Testis (tissue), 2 donors: ENCODE results near the gene SEC61B.

Experiments used
- POLR2A ChIP-seq: fragments of 450-650 bp; IDR thresholded peaks from one replicate; pipeline ENCODE4 v1.6.1; 2017; ENCODE audit warnings: antibody characterized with exemption, mild to moderate bottlenecking, moderate library complexity
- TF ChIP-seq, protein P1 (sequence below), 3 experiments: fragments of 450-650 bp in 2 of 3; fragments of 200-600 bp in 1 of 3; sonication (generic) in 1 of 3; IDR thresholded peaks; one replicate each; pipeline ENCODE4 v1.5.1; 2016 to 2019; ENCODE audit warnings: antibody characterized with exemption in 3 of 3, mild to moderate bottlenecking in 2 of 3, moderate library complexity in 1 of 3

DNA sequence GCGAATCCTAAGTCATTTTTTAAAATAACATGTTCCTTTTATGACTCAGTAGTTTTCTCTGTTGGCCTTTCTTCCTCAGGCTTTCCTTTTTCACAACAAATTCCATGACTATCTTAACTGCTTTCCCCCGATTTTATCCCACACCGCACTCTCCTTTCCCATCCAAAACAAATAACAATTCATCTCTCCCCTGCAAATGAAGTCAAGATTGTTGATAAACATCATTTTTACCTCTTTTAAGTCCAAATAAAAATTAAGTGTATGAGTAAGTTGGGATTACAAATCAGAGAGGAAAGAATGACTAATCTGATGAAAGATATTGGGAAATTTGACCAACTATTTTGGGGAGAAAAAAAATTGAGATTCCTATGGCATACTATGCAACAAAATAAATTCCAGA is 47.3 kb downstream of the SEC61B start:
- TF ChIP-seq, protein P1, sequence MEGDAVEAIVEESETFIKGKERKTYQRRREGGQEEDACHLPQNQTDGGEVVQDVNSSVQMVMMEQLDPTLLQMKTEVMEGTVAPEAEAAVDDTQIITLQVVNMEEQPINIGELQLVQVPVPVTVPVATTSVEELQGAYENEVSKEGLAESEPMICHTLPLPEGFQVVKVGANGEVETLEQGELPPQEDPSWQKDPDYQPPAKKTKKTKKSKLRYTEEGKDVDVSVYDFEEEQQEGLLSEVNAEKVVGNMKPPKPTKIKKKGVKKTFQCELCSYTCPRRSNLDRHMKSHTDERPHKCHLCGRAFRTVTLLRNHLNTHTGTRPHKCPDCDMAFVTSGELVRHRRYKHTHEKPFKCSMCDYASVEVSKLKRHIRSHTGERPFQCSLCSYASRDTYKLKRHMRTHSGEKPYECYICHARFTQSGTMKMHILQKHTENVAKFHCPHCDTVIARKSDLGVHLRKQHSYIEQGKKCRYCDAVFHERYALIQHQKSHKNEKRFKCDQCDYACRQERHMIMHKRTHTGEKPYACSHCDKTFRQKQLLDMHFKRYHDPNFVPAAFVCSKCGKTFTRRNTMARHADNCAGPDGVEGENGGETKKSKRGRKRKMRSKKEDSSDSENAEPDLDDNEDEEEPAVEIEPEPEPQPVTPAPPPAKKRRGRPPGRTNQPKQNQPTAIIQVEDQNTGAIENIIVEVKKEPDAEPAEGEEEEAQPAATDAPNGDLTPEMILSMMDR (IDR thresholded peaks at IDR 0.05), result no peak
- no peak for TF ChIP-seq POLR2A
